Measurements from ENCODE around the gene PODN. TPM values are rescaled to one million over a fixed set of nuclear protein-coding genes. Genes with fewer than 3 reads are reported as not detected.
A peak's percentile ranks its signal among the peaks of the same experiment; 100 is the strongest.

The PODN gene
- total RNA-seq, 4 donors from 2014 or later = 209 to 1,182 (median 700) TPM

- DNase-seq (ENCODE audit: low spot score in 2 of 2) = peak in 1 of 2 donors; percentile 36
- Histone ChIP-seq H3K27ac (peak overlapping the region in 3 of 4 donors; percentile 13 to 84 (median 30)), H3K4me1 (peaks cover 0 to 70% (median 25%) of the 10 kb centered on the region in 4 donors), H3K27me3 (no peaks in the 10 kb centered on the region), H3K9me3 (no peaks in the 10 kb centered on the region), H3K36me3 (no peaks in the 10 kb centered on the region), H3K4me3 (no peak overlapping the region)
- 41 to 52% methylated on average over 17 of the region's 18 CpGs for WGBS, 2 donors
- TF ChIP-seq EP300 (IDR thresholded peaks at IDR 0.05) (no peak), POLR2A (IDR thresholded peaks at IDR 0.05) (no peak), CTCF (IDR thresholded peaks at IDR 0.05) (no peak)
These were observed 59.5 kb downstream of the PODN start for GRCh38 chr1:53121319-53122172.

- DNase-seq (ENCODE audit: low spot score in 2 of 2) = no peak
- 63 to 64% methylated on average over 9 to 10 of the region's 10 CpGs for whole genome bisulfite sequencing, 2 donors
- no peaks in the 10 kb centered on the region for H3K9me3 ChIP-seq
- peak overlapping the region in 3 of 4 donors; percentile 75 to 84 (median 75) for H3K27ac ChIP-seq
- TF ChIP-seq POLR2A (IDR thresholded peaks at IDR 0.05) (no peak), EP300 (IDR thresholded peaks at IDR 0.05) (no peak), CTCF (IDR thresholded peaks at IDR 0.05) (no peak)
- peaks cover 0 to 68% (median 25%) of the 10 kb centered on the region in 4 donors for H3K4me1 ChIP-seq
- H3K27me3 ChIP-seq = no peaks in the 10 kb centered on the region
- no peaks in the 10 kb centered on the region for H3K36me3 ChIP-seq
- H3K4me3 ChIP-seq = no peak overlapping the region
These were observed 60.3 kb downstream of the PODN start for GRCh38 chr1:53122201-53122885.

GRCh38 chr1:53122961-53123413 lies 61.0 kb downstream of the PODN start:
- Histone ChIP-seq H3K27ac (peak overlapping the region; percentile 61 to 84 (median 75)), H3K27me3 (no peaks in the 10 kb centered on the region), H3K36me3 (no peaks in the 10 kb centered on the region), H3K4me1 (peaks cover 0 to 68% (median 25%) of the 10 kb centered on the region in 4 donors), H3K4me3 (no peak overlapping the region), H3K9me3 (no peaks in the 10 kb centered on the region)
- WGBS, 2 donors = 59 to 73% methylated on average over 7 of the region's 7 CpGs
- no peak for DNase-seq (ENCODE audit: low spot score in 2 of 2)
- TF ChIP-seq EP300 (IDR thresholded peaks at IDR 0.05) (no peak), CTCF (IDR thresholded peaks at IDR 0.05) (no peak), POLR2A (IDR thresholded peaks at IDR 0.05) (no peak)

- DNase-seq (ENCODE audit: low spot score in 2 of 2) = peak; percentile 57 to 69
- no peaks in the 10 kb centered on the region for H3K36me3 ChIP-seq
- 45 to 64% methylated on average over 17 of the region's 19 CpGs for WGBS, 2 donors
- no peaks in the 10 kb centered on the region for H3K27me3 ChIP-seq
- peaks cover 0 to 68% (median 25%) of the 10 kb centered on the region in 4 donors for H3K4me1 ChIP-seq
- H3K9me3 ChIP-seq = no peaks in the 10 kb centered on the region
- no peak overlapping the region for H3K4me3 ChIP-seq
- TF ChIP-seq CTCF (IDR thresholded peaks at IDR 0.05) = no peak
- peak in 1 of 2 donors; percentile 63 for TF ChIP-seq EP300 (IDR thresholded peaks at IDR 0.05)
- H3K27ac ChIP-seq = peak overlapping the region; percentile 61 to 84 (median 75)
These were observed 61.6 kb downstream of the PODN start for GRCh38 chr1:53123453-53124140.

Data from tibial nerve (tissue), 4 donors.